HG03469 (cell line): ENCODE results near the gene EFR3B.
"Not testable (repeated sequence)": the region's sequence is repeated elsewhere in the genome, so short reads cannot be mapped to it uniquely, and the experiment has no call there.

Experiments used
- ATAC-seq: cut with Tn5 transposase; IDR thresholded peaks from one replicate; pipeline ENCODE4 v1.9.1; 2021; ENCODE audit warnings: mild to moderate bottlenecking, moderate library complexity, moderate number of reproducible peaks; ENCODE audit not compliant: unreplicated experiment

Gene EFR3B

GRCh38 chr2:25141120-25141519, 99.2 kb downstream of the EFR3B start:
- no peak for ATAC-seq

- ATAC-seq: no peak
Measured at GRCh38 chr2:25145803-25146202, 103.9 kb downstream of the EFR3B start.

- no peak for ATAC-seq
Measured at GRCh38 chr2:25146896-25147295, 105.0 kb downstream of the EFR3B start.

GRCh38 chr2:25149646-25150045, 107.8 kb downstream of the EFR3B start:
- ATAC-seq: no peak

- not testable (repeated sequence) for ATAC-seq
Measured at GRCh38 chr2:25150993-25151392, 109.1 kb downstream of the EFR3B start.

GRCh38 chr2:25151718-25152117, 109.8 kb downstream of the EFR3B start:
- ATAC-seq: no peak

GRCh38 chr2:25155401-25155800, 113.5 kb downstream of the EFR3B start:
- ATAC-seq: no peak

GRCh38 chr2:25158096-25158852, 116.4 kb downstream of the EFR3B start:
- no peak for ATAC-seq

- no peak for ATAC-seq
Measured at GRCh38 chr2:25159949-25160348, 118.1 kb downstream of the EFR3B start.

- ATAC-seq: no peak
Measured at GRCh38 chr2:25160376-25160775, 118.5 kb downstream of the EFR3B start.

GRCh38 chr2:25161055-25161781, 119.3 kb downstream of the EFR3B start:
- no peak for ATAC-seq

- ATAC-seq: not testable (repeated sequence)
Measured at GRCh38 chr2:25162061-25162460, 120.2 kb downstream of the EFR3B start.

- no peak for ATAC-seq
Measured at GRCh38 chr2:25164561-25164960, 122.7 kb downstream of the EFR3B start.

GRCh38 chr2:25165992-25166875, 124.4 kb downstream of the EFR3B start:
- ATAC-seq: no peak

- no peak for ATAC-seq
Measured at GRCh38 chr2:25168256-25169072, 126.6 kb downstream of the EFR3B start, which contains the start of gene POMC. Gene POMC, minus strand, starts transcription at chr2:25168580. Its CDS starts 3,808 bp downstream, at chr2:25164772.

- ATAC-seq: no peak
Measured at GRCh38 chr2:25169073-25169470, 127.2 kb downstream of the EFR3B start.

- ATAC-seq: no peak
Measured at GRCh38 chr2:25170888-25171287, 129.0 kb downstream of the EFR3B start.

GRCh38 chr2:25173719-25174118, 131.8 kb downstream of the EFR3B start:
- no peak for ATAC-seq

- no peak for ATAC-seq
Measured at GRCh38 chr2:25174192-25174861, 132.5 kb downstream of the EFR3B start.

- ATAC-seq: no peak
Measured at GRCh38 chr2:25176138-25176537, 134.3 kb downstream of the EFR3B start.
